Fibroblast of pulmonary artery (primary cell): ENCODE data around the gene ARHGAP24.

Experiments used
- DNase-seq: peaks from one replicate; pipeline ENCODE4 v3.0.0-alpha.2; 2010; ENCODE audit warnings: low read depth
- H3K4me3 ChIP-seq: replicated peaks from 2 replicates; pipeline ENCODE4 v1.5.1; 2011; ENCODE audit warnings: low read depth, mild to moderate bottlenecking, control low read depth, low read length, moderate library complexity
- TF ChIP-seq, protein P1 (sequence below): IDR thresholded peaks from 2 replicates; pipeline ENCODE4 v1.5.1; 2011; ENCODE audit warnings: mild to moderate bottlenecking, control low read depth, low read length, inconsistent platforms; ENCODE audit errors: missing control alignments

Gene ARHGAP24

DNA sequence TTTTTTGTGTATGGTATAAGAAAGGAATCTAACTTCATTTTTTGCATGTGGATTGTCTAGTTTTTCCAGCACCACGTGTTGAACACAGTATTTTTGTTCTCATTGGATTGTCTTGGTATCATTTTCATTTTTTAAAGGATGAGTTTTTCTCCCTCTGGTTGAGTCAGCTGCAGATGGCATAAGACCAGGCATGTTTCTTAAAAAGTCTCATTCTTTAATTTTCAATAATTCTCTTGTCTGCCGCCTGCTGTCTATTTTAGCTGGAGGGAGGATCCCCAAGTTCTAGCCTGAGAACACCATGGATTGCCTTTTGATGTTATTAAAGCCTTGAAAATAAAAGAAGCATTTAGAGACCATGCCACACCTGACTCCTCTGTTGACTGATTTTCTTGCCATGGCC is 263.8 kb downstream of the ARHGAP24 start:
- TF ChIP-seq, protein P1, sequence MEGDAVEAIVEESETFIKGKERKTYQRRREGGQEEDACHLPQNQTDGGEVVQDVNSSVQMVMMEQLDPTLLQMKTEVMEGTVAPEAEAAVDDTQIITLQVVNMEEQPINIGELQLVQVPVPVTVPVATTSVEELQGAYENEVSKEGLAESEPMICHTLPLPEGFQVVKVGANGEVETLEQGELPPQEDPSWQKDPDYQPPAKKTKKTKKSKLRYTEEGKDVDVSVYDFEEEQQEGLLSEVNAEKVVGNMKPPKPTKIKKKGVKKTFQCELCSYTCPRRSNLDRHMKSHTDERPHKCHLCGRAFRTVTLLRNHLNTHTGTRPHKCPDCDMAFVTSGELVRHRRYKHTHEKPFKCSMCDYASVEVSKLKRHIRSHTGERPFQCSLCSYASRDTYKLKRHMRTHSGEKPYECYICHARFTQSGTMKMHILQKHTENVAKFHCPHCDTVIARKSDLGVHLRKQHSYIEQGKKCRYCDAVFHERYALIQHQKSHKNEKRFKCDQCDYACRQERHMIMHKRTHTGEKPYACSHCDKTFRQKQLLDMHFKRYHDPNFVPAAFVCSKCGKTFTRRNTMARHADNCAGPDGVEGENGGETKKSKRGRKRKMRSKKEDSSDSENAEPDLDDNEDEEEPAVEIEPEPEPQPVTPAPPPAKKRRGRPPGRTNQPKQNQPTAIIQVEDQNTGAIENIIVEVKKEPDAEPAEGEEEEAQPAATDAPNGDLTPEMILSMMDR, result no peak
- DNase-seq, result no peak
- no peak overlapping the region for H3K4me3 ChIP-seq

DNA sequence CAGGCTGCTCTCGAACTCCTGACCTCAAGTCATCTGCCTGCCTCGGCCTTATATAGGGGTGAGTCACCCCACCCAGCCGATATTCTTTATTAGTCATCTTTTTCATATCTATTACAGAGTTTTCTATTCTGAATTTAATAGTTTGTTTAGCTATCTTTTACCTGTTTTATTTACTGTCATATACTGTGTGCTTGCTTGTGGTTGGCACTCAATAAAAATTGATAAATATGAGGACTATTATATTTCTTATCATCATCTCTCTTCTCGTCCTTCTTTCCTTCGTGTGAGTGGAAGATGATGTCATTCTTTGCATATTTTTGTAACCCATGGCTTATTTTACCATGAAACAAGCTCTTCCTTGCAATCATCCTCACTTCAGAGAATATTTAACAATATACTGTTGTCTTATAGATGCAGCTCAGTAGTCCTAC is 265.5 kb downstream of the ARHGAP24 start:
- no peak overlapping the region for H3K4me3 ChIP-seq
- DNase-seq, result no peak
- TF ChIP-seq, protein P1, result no peak

DNA sequence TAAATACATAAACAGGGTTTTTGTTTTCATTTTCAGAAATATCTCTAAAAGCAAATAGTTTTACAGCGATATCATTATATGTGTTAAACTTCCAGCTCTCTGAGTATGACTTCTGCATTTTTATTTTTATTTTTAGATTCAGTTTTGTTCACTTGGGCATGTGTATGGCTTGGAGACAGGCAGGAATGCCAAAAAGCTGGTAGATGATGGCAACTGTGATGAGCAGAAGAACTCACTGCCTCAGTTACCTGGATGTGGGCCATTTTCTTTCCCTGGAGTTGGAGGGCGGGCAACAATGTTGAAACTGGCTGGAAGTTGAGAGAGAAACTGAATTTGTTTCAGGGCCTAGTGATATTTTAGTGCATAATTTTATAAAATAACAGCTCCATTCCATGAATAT is 266.4 kb downstream of the ARHGAP24 start:
- TF ChIP-seq, protein P1, result no peak
- DNase-seq, result no peak
- H3K4me3 ChIP-seq, result no peak overlapping the region

DNA sequence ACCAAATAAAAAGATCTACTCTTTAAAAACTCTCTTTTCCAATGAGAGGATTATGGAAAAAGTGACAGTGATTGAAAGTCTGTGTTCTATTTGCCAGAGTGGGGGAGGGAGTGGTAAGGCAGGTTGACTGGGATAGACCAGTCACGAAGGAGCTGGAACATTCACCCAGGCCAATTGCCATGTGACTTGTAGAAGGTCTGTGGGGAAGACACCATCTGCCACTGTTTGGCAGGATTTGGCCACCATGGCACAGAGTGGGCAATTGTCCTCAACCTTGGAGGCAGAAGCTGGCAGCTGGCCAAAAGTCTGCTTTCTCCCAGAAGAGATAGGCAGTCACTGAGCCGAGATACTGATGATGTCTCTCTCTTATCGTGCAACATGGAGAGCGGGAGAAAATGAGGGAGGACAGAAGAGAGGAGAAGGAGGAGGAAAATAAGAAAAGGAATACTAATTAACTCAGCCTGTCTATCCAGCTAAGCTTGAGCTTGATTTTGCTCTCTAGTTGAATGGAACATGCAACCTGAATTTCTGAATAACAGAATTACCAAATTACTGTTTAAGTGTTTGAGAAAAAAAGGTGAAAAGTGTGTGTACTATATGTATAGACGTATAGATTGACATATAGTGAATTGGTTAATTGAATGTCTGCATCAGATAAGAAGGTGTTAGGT is 267.1 kb downstream of the ARHGAP24 start:
- no peak for DNase-seq
- TF ChIP-seq, protein P1, result no peak
- no peak overlapping the region for H3K4me3 ChIP-seq

DNA sequence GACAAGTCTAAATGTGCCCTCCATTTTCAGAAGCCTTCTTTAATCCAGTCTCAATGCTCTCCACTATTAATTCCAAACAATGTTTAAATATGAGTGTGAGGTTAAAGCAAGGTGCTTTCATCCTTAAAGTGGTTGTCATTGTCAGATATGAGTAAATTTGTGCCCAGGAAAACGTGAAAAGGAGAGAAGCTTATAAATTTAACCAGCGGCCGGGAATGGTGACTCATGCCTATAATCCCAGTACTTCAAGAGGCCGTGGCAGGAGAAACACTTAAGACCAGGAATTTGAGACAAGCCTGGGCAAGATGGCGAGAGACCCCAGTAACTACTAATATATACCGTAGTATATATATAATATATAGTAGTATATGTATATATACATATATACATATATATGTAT is 270.0 kb downstream of the ARHGAP24 start:
- TF ChIP-seq, protein P1, result no peak
- no peak for DNase-seq
- H3K4me3 ChIP-seq, result no peak overlapping the region

DNA sequence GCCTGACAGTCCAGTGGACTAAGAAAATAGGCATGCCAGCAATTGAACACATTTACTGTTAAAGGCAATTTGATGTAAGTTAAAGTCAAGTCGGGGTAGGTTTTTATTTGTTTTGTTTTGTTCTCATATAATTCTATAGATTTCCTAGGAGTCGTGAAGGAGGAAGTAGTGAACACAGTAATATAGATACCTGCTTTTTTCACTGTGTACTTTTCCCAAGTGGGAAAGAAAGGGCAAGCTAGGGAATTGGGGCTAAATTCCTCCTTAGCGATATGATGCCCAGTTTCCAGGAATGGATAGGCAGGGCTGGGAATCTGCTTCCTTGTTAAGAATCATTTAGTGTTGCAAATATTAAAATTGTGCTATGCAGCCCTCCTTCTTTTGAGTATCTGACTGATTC is 271.0 kb downstream of the ARHGAP24 start:
- no peak for DNase-seq
- TF ChIP-seq, protein P1, result no peak
- H3K4me3 ChIP-seq, result no peak overlapping the region

DNA sequence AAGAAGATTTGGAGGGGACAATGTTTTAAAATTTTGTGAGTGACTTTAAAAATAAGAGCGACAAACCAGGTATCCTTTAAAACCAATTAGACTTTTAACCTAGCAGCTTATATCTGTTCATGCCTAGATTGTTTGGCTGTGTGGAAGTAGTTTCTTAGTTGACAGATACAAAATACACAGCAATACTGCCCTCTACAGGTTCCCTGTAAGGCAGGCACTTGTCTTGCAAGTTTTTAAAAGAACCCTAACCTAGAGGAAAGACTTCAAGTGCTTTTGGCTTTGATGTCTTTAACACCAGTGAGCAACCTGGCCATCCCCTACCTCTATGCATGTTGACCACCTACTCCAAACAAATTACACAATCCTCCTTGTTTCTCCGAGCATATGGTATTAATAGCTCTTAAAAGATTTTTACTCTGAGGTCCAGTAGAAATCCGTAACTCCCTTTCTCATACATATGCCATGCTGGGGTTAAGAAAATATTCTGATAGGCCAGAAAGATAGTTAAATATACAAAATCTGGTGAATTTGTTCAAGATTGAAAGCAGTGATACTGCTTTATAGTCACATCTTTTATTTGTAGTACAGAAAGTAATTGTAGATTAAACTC is 273.0 kb downstream of the ARHGAP24 start:
- no peak overlapping the region for H3K4me3 ChIP-seq
- TF ChIP-seq, protein P1, result peak; percentile 88
- peak; percentile 93 for DNase-seq
